Uterus (tissue), 2 donors: Measurements from ENCODE around the gene ASH1L.

Experiments
- POLR2A ChIP-seq, 2 donors: fragments of 450-650 bp; IDR thresholded peaks; one replicate each; pipeline ENCODE4 v1.6.1; 2016; ENCODE audit warnings: antibody characterized with exemption in 2 of 2, mild to moderate bottlenecking in 1 of 2, moderate library complexity in 1 of 2
- TF ChIP-seq, protein P1 (sequence below), 4 experiments: fragments of 200-600 bp in 2 of 4; fragments of 450-650 bp in 2 of 4; sonication (generic) in 2 of 4; IDR thresholded peaks; one replicate each; pipeline ENCODE4 v1.5.1; 2016 to 2019; ENCODE audit warnings: antibody characterized with exemption in 4 of 4, mild to moderate bottlenecking in 2 of 4, moderate library complexity in 1 of 4

DNA sequence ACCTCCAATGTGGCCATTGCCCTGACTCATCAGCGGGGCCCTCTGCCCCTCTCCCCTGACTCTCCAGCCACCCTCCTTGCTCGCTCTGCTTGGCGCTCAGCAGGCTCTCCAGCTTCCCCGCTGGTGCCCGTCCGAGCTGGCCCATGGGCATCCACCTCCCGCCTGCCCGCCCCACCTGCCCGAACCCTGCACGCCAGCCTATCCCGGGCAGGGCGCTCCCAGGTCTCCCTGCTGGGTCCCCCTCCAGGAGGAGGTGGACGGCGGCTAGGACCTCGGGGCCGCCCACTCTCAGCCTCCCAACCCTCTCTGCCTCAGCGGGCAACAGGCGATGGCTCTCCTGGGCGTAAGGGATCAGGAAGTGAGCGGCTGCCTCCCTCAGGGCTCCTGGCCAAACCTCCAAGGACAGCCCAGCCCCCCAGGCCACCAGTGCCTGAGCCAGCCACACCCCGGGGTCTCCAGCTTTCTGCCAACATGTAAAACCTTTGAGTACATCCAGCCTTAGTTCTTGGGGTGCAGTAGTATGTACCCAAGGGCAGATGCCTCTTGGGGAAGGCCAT, 274.5 kb downstream of the ASH1L start:
- TF ChIP-seq POLR2A (IDR thresholded peaks at IDR 0.05) = no peak
- TF ChIP-seq, protein P1, sequence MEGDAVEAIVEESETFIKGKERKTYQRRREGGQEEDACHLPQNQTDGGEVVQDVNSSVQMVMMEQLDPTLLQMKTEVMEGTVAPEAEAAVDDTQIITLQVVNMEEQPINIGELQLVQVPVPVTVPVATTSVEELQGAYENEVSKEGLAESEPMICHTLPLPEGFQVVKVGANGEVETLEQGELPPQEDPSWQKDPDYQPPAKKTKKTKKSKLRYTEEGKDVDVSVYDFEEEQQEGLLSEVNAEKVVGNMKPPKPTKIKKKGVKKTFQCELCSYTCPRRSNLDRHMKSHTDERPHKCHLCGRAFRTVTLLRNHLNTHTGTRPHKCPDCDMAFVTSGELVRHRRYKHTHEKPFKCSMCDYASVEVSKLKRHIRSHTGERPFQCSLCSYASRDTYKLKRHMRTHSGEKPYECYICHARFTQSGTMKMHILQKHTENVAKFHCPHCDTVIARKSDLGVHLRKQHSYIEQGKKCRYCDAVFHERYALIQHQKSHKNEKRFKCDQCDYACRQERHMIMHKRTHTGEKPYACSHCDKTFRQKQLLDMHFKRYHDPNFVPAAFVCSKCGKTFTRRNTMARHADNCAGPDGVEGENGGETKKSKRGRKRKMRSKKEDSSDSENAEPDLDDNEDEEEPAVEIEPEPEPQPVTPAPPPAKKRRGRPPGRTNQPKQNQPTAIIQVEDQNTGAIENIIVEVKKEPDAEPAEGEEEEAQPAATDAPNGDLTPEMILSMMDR (IDR thresholded peaks at IDR 0.05) = no peak
